Renal cortex interstitium (tissue), 11 donors: Measurements from ENCODE around the gene HDDC3. TPM values are rescaled to one million over a fixed set of nuclear protein-coding genes. Genes with fewer than 3 reads are reported as not detected.

Experiments used
- DNase-seq, 11 donors: peaks; one replicate each; pipeline ENCODE4 v3.0.0-alpha.2; 2013; ENCODE audit warnings: low read depth in 9 of 11, low spot score in 4 of 11; ENCODE audit errors: extremely low read depth in 1 of 11
- polyA plus RNA-seq, 3 donors: library from polyadenylated mRNA; unstranded; fragments of 120-200 nt; gene quantifications; one replicate each; pipeline ENCODE4 v1.2.1, GENCODE V29; 2013; ENCODE audit not compliant: insufficient read length in 3 of 3

The HDDC3 gene
- polyA plus RNA-seq, 3 donors, result 15.6 to 21.0 (median 19.7) TPM

DNA sequence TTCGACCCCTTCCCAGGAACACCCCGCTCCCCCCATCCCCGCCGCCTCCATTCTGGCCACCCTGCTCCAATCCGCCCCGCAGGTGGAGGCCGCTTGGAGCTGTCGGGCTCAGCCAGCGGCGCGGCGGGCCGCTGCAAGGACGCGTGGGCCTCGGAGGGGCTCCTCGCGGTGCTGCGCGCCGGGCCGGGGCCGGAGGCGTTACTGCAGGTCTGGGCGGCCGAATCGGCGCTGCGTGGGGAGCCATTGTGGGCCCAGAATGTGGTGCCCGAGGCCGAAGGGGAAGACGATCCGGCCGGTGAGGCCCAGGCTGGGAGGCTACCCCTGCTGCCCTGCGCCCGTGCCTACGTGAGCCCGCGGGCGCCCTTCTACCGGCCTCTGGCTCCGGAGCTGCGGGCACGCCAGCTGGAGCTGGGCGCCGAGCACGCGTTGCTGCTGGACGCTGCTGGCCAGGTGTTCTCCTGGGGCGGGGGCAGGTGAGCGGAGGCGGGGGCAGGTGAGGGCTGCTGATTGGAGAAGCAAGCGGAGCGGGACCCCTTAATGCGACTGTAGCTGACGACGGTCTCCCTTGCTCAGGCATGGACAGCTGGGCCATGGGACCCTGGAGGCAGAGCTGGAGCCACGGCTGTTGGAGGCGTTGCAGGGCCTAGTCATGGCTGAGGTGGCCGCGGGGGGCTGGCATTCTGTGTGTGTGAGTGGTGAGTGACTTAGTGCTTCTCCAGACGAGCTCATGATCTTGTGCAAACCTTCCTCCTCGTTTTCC, 24.9 kb upstream of the HDDC3 start:
- peak in 8 of 11 donors; percentile 9 to 32 (median 24) for DNase-seq

DNA sequence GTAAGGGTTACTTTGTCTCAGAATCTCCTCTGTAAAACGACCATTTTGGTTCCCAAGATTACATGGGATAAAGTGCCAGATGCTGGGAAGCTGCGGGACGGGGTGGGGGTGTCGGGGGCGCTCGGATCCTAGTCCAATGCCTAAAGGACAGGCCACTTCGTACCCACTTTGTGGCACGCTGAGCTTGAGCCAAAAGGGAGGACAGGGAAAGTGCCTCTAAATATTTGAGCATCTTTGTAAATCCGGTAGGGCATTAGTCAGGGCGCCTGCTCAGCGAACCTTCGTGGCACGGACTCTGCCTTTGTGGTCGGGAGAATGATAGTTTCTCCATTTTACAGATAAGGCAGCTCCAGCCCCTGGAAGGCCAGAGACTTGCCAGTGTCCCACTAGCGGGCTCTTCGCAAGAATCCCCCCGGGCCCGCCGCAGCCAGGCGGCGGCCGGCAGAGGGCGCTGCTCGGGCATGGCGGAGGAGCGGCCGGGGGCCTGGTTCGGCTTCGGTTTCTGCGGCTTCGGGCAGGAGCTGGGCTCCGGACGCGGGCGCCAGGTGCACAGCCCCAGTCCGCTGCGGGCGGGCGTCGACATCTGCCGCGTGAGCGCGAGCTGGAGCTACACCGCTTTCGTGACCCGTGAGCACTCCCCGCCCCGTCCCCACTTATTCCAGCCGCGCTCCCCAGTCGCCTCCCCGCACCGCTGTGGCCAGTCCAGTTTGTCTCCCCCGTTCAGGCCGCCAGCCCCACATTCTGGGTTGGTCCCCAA, 24.1 kb upstream of the HDDC3 start:
- peak in 9 of 11 donors; percentile 48 to 81 (median 73) for DNase-seq

- no peak for DNase-seq
These were observed 23.4 kb upstream of the HDDC3 start for GRCh38 chr15:90955624-90956273.

DNA sequence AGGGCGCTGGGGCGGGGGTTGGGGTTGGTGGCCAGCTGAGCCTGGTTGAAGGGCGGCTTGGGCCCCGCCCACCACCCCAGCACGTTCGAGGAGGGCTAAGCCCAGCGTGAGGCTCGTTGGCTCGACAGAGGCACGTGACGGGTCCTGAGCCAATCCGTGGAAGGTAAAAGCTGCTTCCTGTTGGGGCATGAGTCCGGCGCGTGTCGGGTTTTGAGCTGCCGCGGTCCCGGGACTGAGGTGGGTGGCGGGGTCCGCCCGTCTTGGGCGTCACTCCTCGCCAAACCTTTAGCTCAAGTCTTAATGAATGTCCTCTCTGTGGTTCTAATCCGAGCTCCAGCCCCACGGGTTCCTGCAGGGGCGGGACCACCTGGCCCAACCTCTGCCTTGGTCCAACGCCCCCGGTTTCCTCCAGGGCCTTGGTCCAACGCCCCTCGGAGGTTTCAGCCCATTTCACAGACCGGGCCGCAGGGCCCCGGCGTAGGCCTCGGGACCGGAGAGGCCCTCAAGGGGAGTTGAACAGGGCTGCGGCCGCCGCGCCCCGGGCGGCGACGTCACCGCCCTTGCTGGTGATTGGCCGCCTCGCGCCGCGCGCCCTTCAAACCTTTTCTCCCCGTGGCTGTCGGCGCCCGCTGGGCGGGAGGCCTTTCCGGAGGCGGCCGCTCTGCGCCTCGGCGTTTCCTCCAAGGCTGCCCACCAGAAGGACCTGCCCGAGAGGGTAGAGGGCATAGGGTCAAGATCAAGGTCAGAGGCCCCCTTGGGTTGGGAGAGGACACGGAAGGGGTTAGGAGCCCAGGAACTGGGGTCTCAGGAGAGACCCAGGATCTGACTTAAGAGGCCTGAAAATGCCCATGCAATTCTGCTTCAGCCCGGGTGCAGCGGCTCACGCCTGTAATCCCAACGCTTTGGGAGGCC, 22.6 kb upstream of the HDDC3 start, which contains the start of gene RCCD1:
Gene RCCD1 (plus strand): TSS at position 173 of the 912 bp plus-strand sequence. CDS start 1,851 bp downstream, outside the sequence.
- DNase-seq, result peak in 10 of 11 donors; percentile 68 to 94 (median 88)

GRCh38 chr15:90953947-90954711, 21.8 kb upstream of the HDDC3 start:
- no peak for DNase-seq

DNA sequence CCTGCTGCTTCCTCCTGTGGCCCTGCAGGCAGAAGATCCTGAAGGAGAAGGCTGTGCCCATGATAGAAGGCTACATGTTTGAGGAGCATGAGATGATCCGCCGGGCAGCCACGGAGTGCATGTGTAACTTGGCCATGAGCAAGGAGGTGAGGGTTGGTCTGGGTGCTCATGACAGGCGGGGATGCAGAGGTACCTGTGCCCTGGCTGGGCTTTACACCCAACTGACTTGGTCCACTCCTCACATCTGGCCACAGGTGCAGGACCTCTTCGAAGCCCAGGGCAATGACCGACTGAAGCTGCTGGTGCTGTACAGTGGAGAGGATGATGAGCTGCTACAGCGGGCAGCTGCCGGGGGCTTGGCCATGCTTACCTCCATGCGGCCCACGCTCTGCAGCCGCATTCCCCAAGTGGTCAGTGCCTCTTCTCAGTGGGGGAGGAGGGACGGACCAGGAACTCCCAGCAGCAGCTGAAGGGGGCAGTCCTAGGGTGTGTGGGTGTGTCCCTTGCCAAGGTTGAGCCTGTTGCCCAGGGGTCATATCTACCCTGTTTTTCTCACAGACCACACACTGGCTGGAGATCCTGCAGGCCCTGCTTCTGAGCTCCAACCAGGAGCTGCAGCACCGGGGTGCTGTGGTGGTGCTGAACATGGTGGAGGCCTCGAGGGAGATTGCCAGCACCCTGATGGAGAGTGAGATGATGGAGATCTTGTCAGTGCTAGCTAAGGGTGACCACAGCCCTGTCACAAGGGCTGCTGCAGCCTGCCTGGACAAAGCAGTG, 20.7 kb upstream of the HDDC3 start:
- DNase-seq, result no peak

- no peak for DNase-seq
These were observed 18.3 kb upstream of the HDDC3 start for GRCh38 chr15:90950676-90951075.

GRCh38 chr15:90949979-90950675, 17.8 kb upstream of the HDDC3 start:
- no peak for DNase-seq

DNA sequence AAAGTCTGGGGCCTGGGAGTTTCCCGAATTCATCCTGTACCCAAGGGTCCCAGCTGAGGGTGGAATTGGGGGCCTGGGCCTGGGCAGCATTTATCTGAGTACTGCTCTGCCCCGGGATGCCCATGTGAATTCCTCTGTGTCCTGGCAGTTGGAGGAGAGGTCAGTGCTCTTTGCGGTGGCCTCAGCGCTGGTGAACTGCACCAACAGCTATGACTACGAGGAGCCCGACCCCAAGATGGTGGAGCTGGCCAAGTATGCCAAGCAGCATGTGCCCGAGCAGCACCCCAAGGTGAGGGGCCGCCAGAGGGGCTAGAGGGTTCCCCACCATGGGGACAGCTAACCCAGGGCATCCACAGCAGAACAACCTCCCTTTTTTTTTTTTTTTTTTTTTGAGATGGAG, 16.2 kb upstream of the HDDC3 start:
- DNase-seq, result no peak

DNA sequence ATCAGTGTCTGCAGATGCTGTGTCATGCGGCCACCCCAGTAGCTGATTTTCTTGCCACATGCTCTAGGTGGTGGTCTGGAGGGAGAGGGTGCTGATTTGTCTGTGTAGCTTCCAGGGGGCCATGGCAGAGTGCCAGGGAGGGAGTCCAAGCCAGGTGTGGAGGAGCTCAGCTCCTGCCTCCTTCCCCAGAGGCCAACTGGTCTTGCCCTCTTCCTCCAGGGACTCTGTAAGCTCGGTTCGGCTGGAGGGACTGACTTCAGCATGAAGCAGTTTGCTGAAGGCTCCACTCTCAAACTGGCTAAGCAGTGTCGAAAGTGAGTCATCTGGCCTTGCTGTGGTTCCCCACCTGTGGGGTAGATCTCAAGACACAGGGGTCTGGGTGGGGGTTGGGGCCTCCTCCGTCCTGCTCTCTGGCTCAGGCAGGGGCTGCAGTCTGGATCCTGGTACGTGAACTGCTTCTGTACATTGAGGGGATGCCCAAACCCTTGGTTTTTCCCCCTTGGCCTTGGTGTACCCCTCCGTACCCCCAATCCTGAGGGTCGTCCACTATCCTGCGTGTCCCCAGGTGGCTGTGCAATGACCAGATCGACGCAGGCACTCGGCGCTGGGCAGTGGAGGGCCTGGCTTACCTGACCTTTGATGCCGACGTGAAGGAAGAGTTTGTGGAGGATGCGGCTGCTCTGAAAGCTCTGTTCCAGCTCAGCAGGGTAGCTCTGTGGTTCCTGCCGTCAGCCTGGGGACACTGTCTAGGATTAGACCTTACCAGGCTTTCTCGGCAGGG, 15.4 kb upstream of the HDDC3 start:
- no peak for DNase-seq

DNA sequence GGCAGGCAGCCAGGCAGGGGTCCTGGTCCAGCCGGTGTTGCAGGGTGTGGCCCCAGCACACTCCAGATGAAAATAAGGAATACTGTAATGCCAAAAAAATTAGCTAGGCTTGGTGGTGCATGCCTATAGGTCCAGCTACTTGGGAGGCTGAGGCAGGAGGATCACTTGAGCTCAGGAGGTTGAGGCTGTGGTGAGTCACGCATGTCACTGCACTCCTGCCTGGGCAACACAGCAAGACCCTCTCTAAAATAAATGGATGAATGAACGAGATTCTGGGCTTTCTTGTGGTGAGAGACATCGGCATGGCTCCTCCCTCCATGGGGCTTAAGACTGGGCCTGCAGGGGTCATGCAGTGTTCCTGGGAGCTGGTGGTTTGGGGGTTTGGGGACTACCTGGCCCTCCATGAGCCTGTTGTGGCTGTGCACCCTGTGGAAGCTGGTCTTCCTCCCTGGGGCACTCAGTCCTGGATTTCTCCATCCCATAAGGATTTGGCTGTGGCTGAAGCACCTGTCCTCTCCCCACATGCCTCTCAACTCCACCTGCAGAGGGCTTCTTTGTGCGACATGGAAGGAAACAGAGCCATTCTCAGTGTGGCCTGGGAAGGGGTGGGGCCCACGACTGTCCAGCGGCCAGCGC, 14.7 kb upstream of the HDDC3 start:
- DNase-seq, result no peak

- no peak for DNase-seq
These were observed 14.2 kb upstream of the HDDC3 start for GRCh38 chr15:90946538-90946937.

- no peak for DNase-seq
These were observed 12.7 kb upstream of the HDDC3 start for GRCh38 chr15:90945091-90945490.

DNA sequence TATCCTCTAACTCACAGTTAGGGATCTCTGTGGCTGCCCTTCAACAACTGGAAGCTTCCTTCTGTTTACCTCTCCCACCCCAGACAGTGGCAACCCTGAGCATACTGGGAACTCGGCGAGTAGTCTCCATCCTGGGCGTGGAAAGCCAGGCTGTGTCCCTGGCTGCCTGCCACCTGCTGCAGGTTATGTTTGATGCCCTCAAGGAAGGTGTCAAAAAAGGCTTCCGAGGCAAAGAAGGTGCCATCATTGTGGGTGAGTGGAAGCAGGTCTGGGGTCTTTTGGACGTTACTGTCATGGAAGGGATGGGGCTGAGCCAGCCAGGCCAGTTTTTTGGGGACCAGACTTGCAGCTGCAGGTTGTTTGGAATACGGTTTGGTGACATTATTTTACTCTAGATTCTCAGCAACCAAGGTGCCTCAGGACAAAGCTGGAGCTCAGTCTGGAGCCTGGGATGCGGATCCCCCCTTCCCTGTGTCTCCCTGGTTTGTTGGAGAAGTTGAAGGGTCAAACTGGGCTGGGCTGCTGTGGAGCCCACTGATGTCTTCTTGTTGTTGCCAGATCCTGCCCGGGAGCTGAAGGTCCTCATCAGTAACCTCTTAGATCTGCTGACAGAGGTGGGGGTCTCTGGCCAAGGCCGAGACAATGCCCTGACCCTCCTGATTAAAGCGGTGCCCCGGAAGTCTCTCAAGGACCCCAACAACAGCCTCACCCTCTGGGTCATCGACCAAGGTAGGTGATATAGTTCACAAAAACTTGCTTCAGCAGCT, 10.2 kb upstream of the HDDC3 start:
- no peak for DNase-seq

- no peak for DNase-seq
These were observed 8.7 kb upstream of the HDDC3 start for GRCh38 chr15:90941038-90941437.
